ENCODE results near the gene AJAP1.

AJAP1 gene

GRCh38 chr1:4674117-4674516 is 19.7 kb downstream of the AJAP1 start:
- Histone ChIP-seq H3K9me3 (ENCODE audit: control insufficient read depth, insufficient read depth, low read length) (no peaks in the 10 kb centered on the region; the same call in 1 of the 2 replicates), H3K9ac (ENCODE audit: low read depth, low read length) (no peak overlapping the region), H3K36me3 (ENCODE audit: insufficient read depth, low read length) (no peaks in the 10 kb centered on the region), H3K4me1 (ENCODE audit: insufficient read depth, low read length) (no peaks in the 10 kb centered on the region)

GRCh38 chr1:4674676-4675075 is 20.3 kb downstream of the AJAP1 start:
- no peak overlapping the region for H3K9ac ChIP-seq (ENCODE audit: low read depth, low read length)
- no peaks in the 10 kb centered on the region; the same call in 1 of the 2 replicates for H3K9me3 ChIP-seq (ENCODE audit: control insufficient read depth, insufficient read depth, low read length)
- no peaks in the 10 kb centered on the region for H3K4me1 ChIP-seq (ENCODE audit: insufficient read depth, low read length)
- H3K36me3 ChIP-seq (ENCODE audit: insufficient read depth, low read length), result no peaks in the 10 kb centered on the region

GRCh38 chr1:4675454-4676186 is 21.2 kb downstream of the AJAP1 start:
- no peaks in the 10 kb centered on the region for H3K4me1 ChIP-seq (ENCODE audit: insufficient read depth, low read length)
- H3K9me3 ChIP-seq (ENCODE audit: control insufficient read depth, insufficient read depth, low read length), result no peaks in the 10 kb centered on the region; the same call in none of the 2 replicates
- H3K9ac ChIP-seq (ENCODE audit: low read depth, low read length), result no peak overlapping the region
- H3K36me3 ChIP-seq (ENCODE audit: insufficient read depth, low read length), result no peaks in the 10 kb centered on the region

GRCh38 chr1:4676253-4676652 is 21.8 kb downstream of the AJAP1 start:
- Histone ChIP-seq H3K4me1 (ENCODE audit: insufficient read depth, low read length) (no peaks in the 10 kb centered on the region), H3K36me3 (ENCODE audit: insufficient read depth, low read length) (no peaks in the 10 kb centered on the region), H3K9me3 (ENCODE audit: control insufficient read depth, insufficient read depth, low read length) (no peaks in the 10 kb centered on the region; the same call in none of the 2 replicates), H3K9ac (ENCODE audit: low read depth, low read length) (no peak overlapping the region)

GRCh38 chr1:4677608-4678007 is 23.2 kb downstream of the AJAP1 start:
- H3K9me3 ChIP-seq (ENCODE audit: control insufficient read depth, insufficient read depth, low read length), result no peaks in the 10 kb centered on the region; the same call in none of the 2 replicates

GRCh38 chr1:4678066-4678717 is 23.8 kb downstream of the AJAP1 start:
- Histone ChIP-seq H3K36me3 (ENCODE audit: insufficient read depth, low read length) (no peaks in the 10 kb centered on the region), H3K9me3 (ENCODE audit: control insufficient read depth, insufficient read depth, low read length) (no peaks in the 10 kb centered on the region; the same call in none of the 2 replicates), H3K4me1 (ENCODE audit: insufficient read depth, low read length) (no peaks in the 10 kb centered on the region), H3K9ac (ENCODE audit: low read depth, low read length) (no peak overlapping the region)

More at GRCh38 chr1:4677608-4678007, 23.2 kb downstream of the AJAP1 start:
- H3K4me1 ChIP-seq (ENCODE audit: insufficient read depth, low read length), result no peaks in the 10 kb centered on the region
- H3K9ac ChIP-seq (ENCODE audit: low read depth, low read length), result no peak overlapping the region
- H3K36me3 ChIP-seq (ENCODE audit: insufficient read depth, low read length), result no peaks in the 10 kb centered on the region

- Histone ChIP-seq H3K9me3 (ENCODE audit: control insufficient read depth, insufficient read depth, low read length) (no peaks in the 10 kb centered on the region; the same call in none of the 2 replicates), H3K9ac (ENCODE audit: low read depth, low read length) (no peak overlapping the region), H3K4me1 (ENCODE audit: insufficient read depth, low read length) (peaks cover 10% of the 10 kb centered on the region; the same call in 1 of the 2 replicates), H3K36me3 (ENCODE audit: insufficient read depth, low read length) (no peaks in the 10 kb centered on the region)
Measured at GRCh38 chr1:4681026-4681425, 26.6 kb downstream of the AJAP1 start.

- peaks cover 10% of the 10 kb centered on the region; the same call in 1 of the 2 replicates for H3K4me1 ChIP-seq (ENCODE audit: insufficient read depth, low read length)
- no peak overlapping the region for H3K9ac ChIP-seq (ENCODE audit: low read depth, low read length)
- H3K9me3 ChIP-seq (ENCODE audit: control insufficient read depth, insufficient read depth, low read length), result no peaks in the 10 kb centered on the region; the same call in none of the 2 replicates
- H3K36me3 ChIP-seq (ENCODE audit: insufficient read depth, low read length), result no peaks in the 10 kb centered on the region
Measured at GRCh38 chr1:4682607-4683220, 28.3 kb downstream of the AJAP1 start.

- Histone ChIP-seq H3K9ac (ENCODE audit: low read depth, low read length) (no peak overlapping the region), H3K36me3 (ENCODE audit: insufficient read depth, low read length) (no peaks in the 10 kb centered on the region), H3K9me3 (ENCODE audit: control insufficient read depth, insufficient read depth, low read length) (no peaks in the 10 kb centered on the region; the same call in 1 of the 2 replicates), H3K4me1 (ENCODE audit: insufficient read depth, low read length) (peaks cover 10% of the 10 kb centered on the region; the same call in 1 of the 2 replicates)
Measured at GRCh38 chr1:4684136-4684535, 29.7 kb downstream of the AJAP1 start.

GRCh38 chr1:4684864-4685522 is 30.6 kb downstream of the AJAP1 start:
- Histone ChIP-seq H3K4me1 (ENCODE audit: insufficient read depth, low read length) (peaks cover 10% of the 10 kb centered on the region; the same call in 1 of the 2 replicates), H3K36me3 (ENCODE audit: insufficient read depth, low read length) (no peaks in the 10 kb centered on the region)

GRCh38 chr1:4685523-4685865 is 31.1 kb downstream of the AJAP1 start:
- Histone ChIP-seq H3K36me3 (ENCODE audit: insufficient read depth, low read length) (no peaks in the 10 kb centered on the region), H3K9ac (ENCODE audit: low read depth, low read length) (no peak overlapping the region), H3K4me1 (ENCODE audit: insufficient read depth, low read length) (peaks cover 10% of the 10 kb centered on the region; the same call in 1 of the 2 replicates), H3K9me3 (ENCODE audit: control insufficient read depth, insufficient read depth, low read length) (no peaks in the 10 kb centered on the region)

More at GRCh38 chr1:4684864-4685522, 30.6 kb downstream of the AJAP1 start:
- Histone ChIP-seq H3K9me3 (ENCODE audit: control insufficient read depth, insufficient read depth, low read length) (no peaks in the 10 kb centered on the region), H3K9ac (ENCODE audit: low read depth, low read length) (no peak overlapping the region)

GRCh38 chr1:4687943-4688342 is 33.5 kb downstream of the AJAP1 start:
- Histone ChIP-seq H3K9ac (ENCODE audit: low read depth, low read length) (no peak overlapping the region), H3K4me1 (ENCODE audit: insufficient read depth, low read length) (peaks cover 10% of the 10 kb centered on the region; the same call in 1 of the 2 replicates), H3K36me3 (ENCODE audit: insufficient read depth, low read length) (no peaks in the 10 kb centered on the region), H3K9me3 (ENCODE audit: control insufficient read depth, insufficient read depth, low read length) (no peaks in the 10 kb centered on the region)

GRCh38 chr1:4689271-4689935 is 35.0 kb downstream of the AJAP1 start:
- Histone ChIP-seq H3K4me1 (ENCODE audit: insufficient read depth, low read length) (peaks cover 4% of the 10 kb centered on the region; the same call in 1 of the 2 replicates), H3K9ac (ENCODE audit: low read depth, low read length) (no peak overlapping the region), H3K36me3 (ENCODE audit: insufficient read depth, low read length) (no peaks in the 10 kb centered on the region), H3K9me3 (ENCODE audit: control insufficient read depth, insufficient read depth, low read length) (no peaks in the 10 kb centered on the region)

Data from ES-I3 (cell line).